HepG2 (cell line): Measurements from ENCODE around the gene ARHGAP25. TPM values are rescaled to one million over a fixed set of nuclear protein-coding genes. Genes with fewer than 3 reads are reported as not detected.

Experiments used
- ATAC-seq: fragments of 200-7000 bp; cut with Tn5 transposase; 3 replicates; pipeline ENCODE4 v1.9.1; 2020; ENCODE audit warnings: mild to moderate bottlenecking, moderate library complexity
- BruUV-seq: library from RNA; stranded (reverse); fragments of 400-500 nt; replicated peaks from 2 replicates; lab custom pipeline; 2021; lab: Mats Ljungman, UMichigan
- CTCF ChIA-PET: fragments of 300-600 bp; formaldehyde crosslinking; extraction: SDS; loops from one replicate; lab custom pipeline; 2021; ENCODE audit warnings: low total read pairs, inconsistent platforms, low intra/inter-chr PET ratio; lab: Yijun Ruan, JAX
- POLR2A ChIA-PET: fragments of 350-600 bp; sonication (Branson Sonifier 250); formaldehyde crosslinking; loops from one replicate; lab custom pipeline; 2020; ENCODE audit warnings: antibody characterized with exemption, inconsistent platforms; lab: Yijun Ruan, JAX
- DNase-seq: peaks from one replicate; pipeline ENCODE4 v3.0.0-alpha.2; 2015; ENCODE audit warnings: low spot score
- FAIRE-seq: peaks from 3 replicates; lab custom pipeline; 2011; peaks lifted over from hg19 to GRCh38; lab: Jason Lieb, UNC
- H2AFZ ChIP-seq: one replicate; pipeline ENCODE4 v1.6.1; 2011; ENCODE audit warnings: low read length, inconsistent platforms
- H3K27ac ChIP-seq: fragments of 300-600 bp; 3 replicates; pipeline ENCODE4 v1.8.0; 2011; ENCODE audit warnings: mixed run types, mild to moderate bottlenecking, mixed read lengths, low read length, inconsistent platforms; ENCODE audit not compliant: insufficient read depth; ENCODE audit errors: extremely low read length
- H3K27me3 ChIP-seq, 2 experiments: fragments of 200-600 bp in 1 of 2; 2 replicates in 1 of 2; 3 replicates in 1 of 2; pipeline versions ENCODE4 v1.6.0 to v1.8.0; 2011; ENCODE audit warnings: low read length in 2 of 2, mild to moderate bottlenecking in 2 of 2, moderate library complexity in 2 of 2, inconsistent platforms in 1 of 2; ENCODE audit not compliant: insufficient read depth in 2 of 2, control insufficient read depth in 1 of 2
- H3K36me3 ChIP-seq, 2 experiments: fragments of 200-600 bp in 1 of 2; replicated peaks in 1 of 2; 2 replicates in 1 of 2; 3 replicates in 1 of 2; pipeline versions ENCODE4 v1.5.1 to v1.8.0; 2011; ENCODE audit warnings: low read length in 2 of 2, inconsistent platforms in 1 of 2; ENCODE audit not compliant: insufficient read depth in 2 of 2, control insufficient read depth in 1 of 2
- H3K4me1 ChIP-seq: 2 replicates; pipeline ENCODE4 v1.5.1; 2012; ENCODE audit warnings: low read length, inconsistent platforms; ENCODE audit not compliant: insufficient read depth
- H3K4me2 ChIP-seq: 2 replicates; pipeline ENCODE4 v1.6.0; 2011; ENCODE audit warnings: low read depth, low read length, inconsistent platforms
- H3K4me3 ChIP-seq, 3 experiments: fragments of 200-600 bp in 1 of 3; sonication (generic), shearing (Covaris generic) in 1 of 3; replicated peaks in 1 of 3; 2 replicates each; pipeline ENCODE4 v1.5.1; 2011 to 2016; ENCODE audit warnings: low read length in 3 of 3, inconsistent platforms in 2 of 3, low read depth in 2 of 3, mild to moderate bottlenecking in 2 of 3, control low read depth in 1 of 3, mixed read lengths in 1 of 3; ENCODE audit not compliant: insufficient read depth in 1 of 3
- H3K79me2 ChIP-seq: one replicate; pipeline ENCODE4 v1.6.1; 2011; ENCODE audit warnings: low read length, inconsistent platforms; ENCODE audit not compliant: insufficient read depth
- H3K9ac ChIP-seq: 2 replicates; pipeline ENCODE4 v1.6.0; 2011; ENCODE audit warnings: mild to moderate bottlenecking, low read depth, low read length, inconsistent platforms; ENCODE audit not compliant: insufficient read depth
- H3K9me3 ChIP-seq: 2 replicates; pipeline ENCODE4 v1.5.1; 2012; ENCODE audit warnings: mild to moderate bottlenecking, low read length
- H4K20me1 ChIP-seq: 2 replicates; pipeline ENCODE4 v1.6.0; 2011; ENCODE audit warnings: inconsistent platforms, mild to moderate bottlenecking, low read length, moderate library complexity; ENCODE audit not compliant: insufficient read depth
- ETV5 ChIP-seq: IDR thresholded peaks from 2 replicates; pipeline ENCODE4 v1.6.1; 2018; ENCODE audit warnings: missing biosample characterization, missing genetic modification reagents, inconsistent platforms, borderline replicate concordance
- FOSL2 ChIP-seq: sonication (generic); formaldehyde crosslinking; IDR thresholded peaks from 2 replicates; pipeline ENCODE4 v1.4.0; 2020; ENCODE audit warnings: missing genetic modification reagents
- FOXA3 ChIP-seq: IDR thresholded peaks from 2 replicates; pipeline ENCODE4 v1.6.1; 2016; ENCODE audit warnings: missing genetic modification reagents, missing compliant biosample characterization
- GABPA ChIP-seq, 2 experiments: IDR thresholded peaks; 2 replicates each; pipeline ENCODE4 v1.6.1; 2011 to 2016; ENCODE audit warnings: low read depth in 2 of 2, low read length in 1 of 2, missing biosample characterization in 1 of 2, missing genetic modification characterization in 1 of 2
- HNRNPH1 ChIP-seq: fragments of 200-400 bp; formaldehyde crosslinking; optimal IDR thresholded peaks from 2 replicates; pipeline ENCODE3; 2017; ENCODE audit warnings: mild to moderate bottlenecking, low read depth, low read length
- MTA3 ChIP-seq: sonication (generic); formaldehyde crosslinking; IDR thresholded peaks from 2 replicates; pipeline ENCODE4 v1.4.0; 2020; ENCODE audit warnings: missing genetic modification reagents
- PAWR ChIP-seq: sonication (generic); formaldehyde crosslinking; IDR thresholded peaks from 2 replicates; pipeline ENCODE4 v1.4.0; 2020; ENCODE audit warnings: missing genetic modification reagents, mild to moderate bottlenecking, borderline replicate concordance
- PBX3 ChIP-seq: sonication (generic); formaldehyde crosslinking; IDR thresholded peaks from 2 replicates; pipeline ENCODE4 v1.8.1; 2023; ENCODE audit warnings: missing genetic modification reagents, inconsistent platforms, borderline replicate concordance
- SIX1 ChIP-seq: sonication (generic); formaldehyde crosslinking; IDR thresholded peaks from 2 replicates; pipeline ENCODE4 v1.4.0; 2020; ENCODE audit warnings: missing genetic modification reagents, borderline replicate concordance
- ZBTB20 ChIP-seq: sonication (generic); formaldehyde crosslinking; IDR thresholded peaks from 2 replicates; pipeline ENCODE4 v1.8.1; 2023; ENCODE audit warnings: missing genetic modification reagents, low read depth, mild to moderate bottlenecking, borderline replicate concordance
- ZHX1 ChIP-seq: sonication (generic); formaldehyde crosslinking; IDR thresholded peaks from 2 replicates; pipeline ENCODE4 v1.8.1; 2022; ENCODE audit warnings: low read depth, mild to moderate bottlenecking, missing genetic modification reagents
- ZNF136 ChIP-seq: sonication (generic); formaldehyde crosslinking; IDR thresholded peaks from 2 replicates; pipeline ENCODE4 v1.8.1; 2022; ENCODE audit warnings: low read depth, mild to moderate bottlenecking, moderate library complexity, missing genetic modification reagents
- ZNF530 ChIP-seq: sonication (generic); formaldehyde crosslinking; IDR thresholded peaks from 2 replicates; pipeline ENCODE4 v1.5.0; 2020; ENCODE audit warnings: low read depth, mild to moderate bottlenecking, missing genetic modification reagents
- ZNF616 ChIP-seq: sonication (generic); formaldehyde crosslinking; IDR thresholded peaks from 2 replicates; pipeline ENCODE4 v1.5.0; 2020; ENCODE audit warnings: low read depth, mild to moderate bottlenecking, missing genetic modification reagents
- ZNF737 ChIP-seq: sonication (generic); formaldehyde crosslinking; IDR thresholded peaks from 2 replicates; pipeline ENCODE4 v1.5.0; 2020; ENCODE audit warnings: missing genetic modification reagents, mild to moderate bottlenecking, borderline replicate concordance
- WGBS: methylation state at CpG from one replicate; pipeline ENCODE4 v1.1.6; 2017; ENCODE audit warnings: low lambda C conversion rate; 5-methylcytosine and 5-hydroxymethylcytosine counted together
- in situ Hi-C: cut with HindIII; loops from 2 replicates; pipeline ENCODE4 v1.10.0; 2017; ENCODE audit warnings: low pct_unique_long_range_greater_than_20kb; ENCODE audit not compliant: extremely low pct_ligation_motif_present
- intact Hi-C: fragments of 100-400 bp; cut with micrococcal nuclease; formaldehyde crosslinking; loops from one replicate; pipeline ENCODE4 v1.10.0; 2022; ENCODE audit not compliant: unreplicated experiment
- polyA plus RNA-seq, 8 experiments: library from polyadenylated mRNA; depleted of rRNA in 3 of 8; stranded (reverse) in 7 of 8; unstranded in 1 of 8; fragments of >200 nt; fragmentation: Illumina TruSeq in 4 of 8; extraction: Trizol in 4 of 8; gene quantifications; 2 replicates each; pipeline versions ENCODE4 v1.2.1 to v1.2.3, GENCODE V29; 2011 to 2016; ENCODE audit warnings: low read depth in 4 of 8, missing spikeins in 1 of 8, mixed read lengths in 1 of 8; ENCODE audit not compliant: insufficient read depth in 1 of 8
- total RNA-seq, 5 experiments: library from RNA; depleted of rRNA; stranded (reverse); fragments of >200 nt; fragmentation: Illumina TruSeq; extraction: Trizol; gene quantifications; 2 replicates each; pipeline ENCODE4 v1.2.3, GENCODE V29; 2016; ENCODE audit warnings: low read depth in 1 of 5
- TF ChIP-seq, protein P1 (sequence below): sonication (generic); formaldehyde crosslinking; IDR thresholded peaks from 2 replicates; pipeline ENCODE4 v1.4.0; 2020; ENCODE audit warnings: mild to moderate bottlenecking, missing genetic modification reagents
- TF ChIP-seq, protein P2 (sequence below): sonication (generic); formaldehyde crosslinking; IDR thresholded peaks from 2 replicates; pipeline ENCODE4 v1.4.0; 2020; ENCODE audit warnings: mild to moderate bottlenecking, missing genetic modification reagents

The ARHGAP25 gene
- total and polyA plus RNA-seq, 2 of the 13 experiments (the other 11 are each of a cell fraction or from before 2014, with no cell fraction given) = not detected

DNA sequence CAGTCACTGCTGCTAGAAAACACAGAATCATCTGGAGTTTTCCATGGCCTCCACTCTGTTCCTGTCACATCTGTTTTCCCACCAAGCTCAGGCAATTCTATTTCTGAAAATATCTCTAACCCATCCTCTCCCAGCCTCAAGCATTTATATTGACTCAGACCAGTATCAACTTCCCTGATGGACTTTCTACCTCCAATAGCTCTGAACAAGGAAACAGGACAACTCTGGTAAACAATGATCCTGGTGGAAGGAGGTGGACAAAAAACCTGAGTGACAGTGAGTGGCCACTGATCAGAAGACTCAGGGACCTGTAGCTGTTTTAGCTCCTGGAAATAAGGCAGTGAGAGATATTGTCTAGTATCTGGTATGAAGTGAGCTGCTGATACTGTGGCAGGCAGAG lies 113.1 kb downstream of the ARHGAP25 start (continued):
- TF ChIP-seq ZNF530 (CRISPR knock-in tag) (no peak), ZNF136 (CRISPR knock-in tag) (no peak), ZNF616 (CRISPR knock-in tag) (no peak), SIX1 (CRISPR knock-in tag) (no peak)

- POLR2A ChIA-PET = no interaction called here
- no peak for FAIRE-seq
- Histone ChIP-seq H3K36me3 (no peaks in the 10 kb centered on the region), H3K4me2 (no peak overlapping the region), H3K27me3 (peaks cover 0 to 20% of the 10 kb centered on the region in 2 experiments; a peak in 2 of 5 replicates), H3K9ac (no peak overlapping the region), H3K4me1 (no peaks in the 10 kb centered on the region; the same call in 1 of the 2 replicates), H3K79me2 (no peaks in the 10 kb centered on the region), H4K20me1 (no peaks in the 10 kb centered on the region), H3K4me3 (no peak overlapping the region), H3K9me3 (no peaks in the 10 kb centered on the region), H2AFZ (no peak overlapping the region), H3K27ac (no peak overlapping the region)
- no peak for TF ChIP-seq GABPA (IDR thresholded peaks at IDR 0.05; ENCODE audit: low read depth, low read length)
- TF ChIP-seq GABPA (CRISPR knock-in tag; IDR thresholded peaks at IDR 0.05; ENCODE audit: low read depth) = peak; percentile 60
- TF ChIP-seq ZNF737 = no peak
- peak; percentile 70; the same call in 1 of the 2 replicates for TF ChIP-seq ETV5 (CRISPR knock-in tag)
- TF ChIP-seq ZBTB20 = no peak
- TF ChIP-seq, protein P1, sequence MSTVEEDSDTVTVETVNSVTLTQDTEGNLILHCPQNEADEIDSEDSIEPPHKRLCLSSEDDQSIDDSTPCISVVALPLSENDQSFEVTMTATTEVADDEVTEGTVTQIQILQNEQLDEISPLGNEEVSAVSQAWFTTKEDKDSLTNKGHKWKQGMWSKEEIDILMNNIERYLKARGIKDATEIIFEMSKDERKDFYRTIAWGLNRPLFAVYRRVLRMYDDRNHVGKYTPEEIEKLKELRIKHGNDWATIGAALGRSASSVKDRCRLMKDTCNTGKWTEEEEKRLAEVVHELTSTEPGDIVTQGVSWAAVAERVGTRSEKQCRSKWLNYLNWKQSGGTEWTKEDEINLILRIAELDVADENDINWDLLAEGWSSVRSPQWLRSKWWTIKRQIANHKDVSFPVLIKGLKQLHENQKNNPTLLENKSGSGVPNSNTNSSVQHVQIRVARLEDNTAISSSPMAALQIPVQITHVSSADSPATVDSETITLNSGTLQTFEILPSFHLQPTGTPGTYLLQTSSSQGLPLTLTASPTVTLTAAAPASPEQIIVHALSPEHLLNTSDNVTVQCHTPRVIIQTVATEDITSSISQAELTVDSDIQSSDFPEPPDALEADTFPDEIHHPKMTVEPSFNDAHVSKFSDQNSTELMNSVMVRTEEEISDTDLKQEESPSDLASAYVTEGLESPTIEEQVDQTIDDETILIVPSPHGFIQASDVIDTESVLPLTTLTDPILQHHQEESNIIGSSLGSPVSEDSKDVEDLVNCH (CRISPR knock-in tag) = no peak
- TF ChIP-seq PBX3 = no peak
- no peak for TF ChIP-seq HNRNPH1
- TF ChIP-seq FOXA3 (CRISPR knock-in tag) = no peak
- no peak for TF ChIP-seq MTA3 (CRISPR knock-in tag)
- TF ChIP-seq FOSL2 (CRISPR knock-in tag) = peak; percentile 63
- no peak for TF ChIP-seq PAWR
- TF ChIP-seq, protein P2, sequence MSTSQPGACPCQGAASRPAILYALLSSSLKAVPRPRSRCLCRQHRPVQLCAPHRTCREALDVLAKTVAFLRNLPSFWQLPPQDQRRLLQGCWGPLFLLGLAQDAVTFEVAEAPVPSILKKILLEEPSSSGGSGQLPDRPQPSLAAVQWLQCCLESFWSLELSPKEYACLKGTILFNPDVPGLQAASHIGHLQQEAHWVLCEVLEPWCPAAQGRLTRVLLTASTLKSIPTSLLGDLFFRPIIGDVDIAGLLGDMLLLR = no peak
- no peak for TF ChIP-seq ZHX1 (CRISPR knock-in tag)
- in situ Hi-C loops (no loop called here), intact Hi-C loops (no loop called here)
- CTCF ChIA-PET = no interaction called here
- under 1% methylated on average over 4 of the region's 4 CpGs for WGBS
- no TSS peak for BruUV-seq
- peak; percentile 46 for DNase-seq
- ATAC-seq = peak; percentile 65; the same call in 2 of the 3 replicates
These were observed 115.0 kb downstream of the ARHGAP25 start for GRCh38 chr2:68849579-68850030.
